ENCODE measurements around the gene SLC9A5.

SLC9A5 gene

DNA sequence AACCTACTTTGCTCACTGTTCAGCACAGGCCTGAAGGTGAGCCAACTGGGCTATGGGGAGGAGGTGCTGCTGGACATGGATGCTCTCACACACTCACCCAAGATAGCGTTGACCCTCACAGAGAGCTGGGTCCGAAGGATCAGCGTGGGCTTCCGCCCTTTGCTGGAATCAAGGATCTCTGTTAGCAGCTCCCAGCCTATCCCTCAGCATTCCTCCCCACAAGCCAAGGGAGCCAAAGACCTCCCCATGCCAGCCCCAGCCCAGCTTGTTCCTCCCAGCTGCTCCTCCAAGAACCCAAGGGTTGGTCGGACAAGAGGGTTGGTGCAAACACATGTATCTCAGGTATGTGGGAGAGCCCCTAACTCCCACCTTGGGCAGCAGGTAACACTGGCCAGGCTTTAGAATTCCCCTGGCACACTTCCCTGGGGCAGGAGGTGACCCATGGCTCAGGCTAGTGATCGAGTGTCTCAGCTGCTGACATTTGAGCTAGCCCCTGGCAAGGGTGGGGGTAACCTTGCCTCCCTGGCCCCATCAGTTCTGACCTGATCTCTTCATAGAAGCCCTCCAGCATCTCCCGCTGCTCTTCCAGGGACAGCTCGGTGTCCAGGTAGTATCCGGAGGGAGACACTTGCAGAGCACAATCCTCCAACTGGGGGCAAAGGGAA, 9.8 kb upstream of the SLC9A5 start:
- DNase-seq (ENCODE audit: low spot score) = no peak

DNA sequence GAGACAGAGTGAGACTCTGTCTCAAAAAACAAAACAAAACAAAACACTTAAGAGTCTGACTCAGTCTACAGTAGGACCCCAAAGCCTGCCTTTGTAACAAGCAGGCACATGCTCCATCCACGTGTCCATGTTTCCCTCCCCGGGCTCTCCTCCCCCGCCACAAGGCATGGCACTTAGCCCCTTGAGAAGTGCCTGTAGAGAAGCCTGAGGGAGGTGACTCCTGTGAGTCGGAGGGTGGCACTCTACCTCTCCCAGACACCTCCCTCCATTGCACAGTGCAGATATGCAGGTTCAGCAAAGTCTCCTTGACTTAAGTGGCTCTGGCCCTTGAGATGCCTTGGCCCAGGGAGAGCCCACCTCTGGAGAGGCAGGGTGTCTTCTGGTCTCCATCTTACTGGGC, 8.3 kb upstream of the SLC9A5 start:
- no peak for DNase-seq (ENCODE audit: low spot score)

DNA sequence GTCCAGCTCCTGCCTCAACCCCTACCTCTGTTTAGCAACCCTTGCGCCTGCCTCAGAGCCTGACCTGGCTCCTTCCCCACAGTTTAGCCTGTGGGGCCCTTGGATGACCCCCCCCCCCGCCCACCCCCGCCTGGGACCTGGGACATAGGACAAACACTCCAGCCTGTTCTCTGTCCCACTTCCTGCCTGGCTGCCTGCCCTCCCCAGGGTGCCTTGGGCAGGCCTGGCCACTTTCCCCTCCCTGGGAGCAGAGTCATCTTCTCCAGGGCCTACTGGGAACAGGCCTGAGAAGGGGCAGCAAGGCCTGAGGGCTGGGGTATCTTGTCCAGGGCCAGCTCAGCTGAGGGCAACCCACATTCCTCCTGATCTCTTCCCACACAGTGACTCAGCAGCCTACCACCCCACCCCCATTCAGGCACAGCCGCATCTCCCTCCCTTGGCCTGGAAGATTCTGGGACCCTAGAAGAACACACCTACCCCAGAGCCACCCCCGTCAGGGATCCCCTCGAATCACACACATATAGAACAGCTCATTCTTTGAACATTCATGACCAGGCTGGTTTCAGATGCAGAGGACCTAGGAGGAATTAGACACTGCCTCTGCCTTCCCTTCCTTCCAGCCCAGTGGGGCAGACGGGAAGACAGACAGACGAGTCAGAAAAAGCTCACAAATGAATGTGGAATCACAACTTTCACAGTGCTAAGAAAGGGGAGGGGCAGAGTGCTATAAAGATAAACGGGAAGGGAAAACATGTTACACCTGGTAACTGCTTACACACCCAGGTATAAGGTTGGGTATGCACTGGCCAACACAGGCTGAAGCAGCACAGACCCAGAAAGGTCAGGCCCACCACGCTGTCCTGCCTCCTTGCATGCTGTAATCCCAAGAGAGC, 7.5 kb upstream of the SLC9A5 start:
- DNase-seq (ENCODE audit: low spot score) = no peak

DNA sequence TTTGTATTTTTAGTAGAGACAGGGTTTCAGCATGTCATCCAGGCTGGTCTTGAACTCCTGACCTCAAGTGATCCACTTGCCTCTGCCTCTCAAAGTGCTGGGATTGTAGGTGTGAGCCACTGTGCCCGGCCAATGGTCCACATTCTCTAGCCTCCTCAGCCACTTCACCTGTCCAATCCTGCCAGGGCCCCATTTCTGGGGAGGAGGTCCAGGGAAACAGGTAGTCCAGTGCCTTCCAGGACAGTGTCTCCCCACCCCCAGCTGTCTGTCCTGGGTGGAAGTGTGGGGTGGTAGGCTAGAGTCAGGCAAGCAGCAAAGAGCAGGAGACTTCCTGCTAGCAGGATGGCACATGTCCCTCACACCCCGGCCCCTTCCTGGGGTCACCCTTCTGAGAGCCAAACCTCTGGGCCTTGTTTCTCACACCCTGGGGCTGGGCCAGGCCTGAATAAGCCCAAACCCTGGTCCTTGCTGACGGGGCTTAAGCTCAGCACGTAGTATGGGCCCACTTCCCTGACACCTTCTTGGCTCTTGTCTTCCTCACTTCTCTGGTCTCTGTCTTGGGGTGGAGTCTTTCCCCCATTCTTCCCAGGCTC, 6.5 kb upstream of the SLC9A5 start:
- DNase-seq (ENCODE audit: low spot score) = no peak

DNA sequence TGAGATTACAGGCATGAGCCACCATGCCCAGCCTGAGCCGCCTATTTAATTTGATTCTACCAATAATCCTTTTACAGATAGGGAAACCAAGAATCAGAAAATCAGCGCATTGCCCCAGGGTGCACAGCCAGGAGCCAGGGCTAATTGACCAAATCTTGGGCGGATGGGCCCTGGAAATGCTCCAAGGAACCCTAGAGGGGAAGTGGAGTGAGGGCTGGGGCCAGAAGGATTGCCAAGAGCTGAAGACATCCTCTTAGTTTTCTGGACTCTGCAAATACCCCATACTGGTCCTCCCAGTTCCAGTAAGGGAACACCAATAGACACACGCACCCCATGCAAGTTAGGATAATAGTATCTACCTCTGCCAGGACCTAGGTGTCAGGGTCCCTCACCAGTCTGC, 5.3 kb upstream of the SLC9A5 start:
- DNase-seq (ENCODE audit: low spot score) = no peak

DNA sequence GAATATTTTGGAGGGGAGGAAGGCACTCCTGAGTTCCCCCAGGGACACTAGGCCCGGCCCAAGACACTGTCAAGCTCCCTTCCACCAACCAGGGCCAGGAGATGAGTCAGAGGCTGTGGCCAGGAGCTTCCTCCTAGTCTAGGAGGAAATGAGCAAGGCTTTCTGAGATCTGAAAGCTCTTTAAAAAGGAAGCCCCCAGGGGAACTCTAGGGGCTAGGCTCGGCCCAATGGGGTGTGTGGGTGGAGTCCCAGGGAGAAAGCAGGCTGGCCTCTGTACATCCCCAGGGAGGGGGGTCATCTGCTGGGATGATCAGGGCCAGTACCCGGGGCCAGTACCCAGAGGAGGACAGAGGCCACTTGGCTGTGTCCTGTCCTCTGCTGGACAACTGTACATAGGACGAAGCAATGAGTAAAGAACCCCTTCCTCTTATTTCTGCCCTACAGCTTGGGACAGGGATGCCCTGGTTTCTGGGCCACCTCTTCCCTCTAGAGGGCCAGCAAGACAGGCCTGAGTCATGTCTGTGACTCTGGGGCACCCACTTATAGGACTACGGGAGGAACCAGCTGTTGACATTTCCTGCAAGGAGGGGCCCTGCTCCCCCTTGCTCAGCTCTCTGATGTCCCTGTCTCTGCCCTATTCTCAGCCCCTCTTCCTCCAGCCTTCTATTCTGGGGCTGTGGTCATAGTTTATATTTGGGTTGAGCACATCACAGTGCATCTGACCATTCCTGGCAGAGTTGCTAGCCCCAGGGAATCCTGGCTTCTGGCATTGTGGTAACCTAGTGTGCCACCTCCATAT, 4.2 kb upstream of the SLC9A5 start:
- peak; percentile 68 for DNase-seq (ENCODE audit: low spot score)

DNA sequence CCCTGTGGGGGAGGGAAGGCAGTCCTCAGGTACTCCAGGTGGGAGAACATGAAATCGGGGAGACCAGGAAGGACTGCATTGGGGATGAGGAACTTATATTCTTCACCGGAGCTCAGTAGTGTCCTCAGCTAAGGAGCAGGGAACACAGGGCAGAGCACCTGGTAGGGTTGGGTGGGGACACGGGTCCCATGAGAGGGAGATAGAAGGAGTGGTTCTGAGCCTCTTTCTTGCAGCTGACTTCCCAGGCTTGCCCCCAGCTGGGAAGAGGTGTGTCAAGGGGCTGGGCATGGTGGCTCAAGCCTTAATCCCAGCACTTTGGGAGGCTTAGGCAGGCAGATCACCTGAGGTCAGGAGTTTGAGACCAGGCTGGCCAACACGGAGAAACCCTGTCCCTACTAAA, 3.6 kb upstream of the SLC9A5 start:
- no peak for DNase-seq (ENCODE audit: low spot score)

DNA sequence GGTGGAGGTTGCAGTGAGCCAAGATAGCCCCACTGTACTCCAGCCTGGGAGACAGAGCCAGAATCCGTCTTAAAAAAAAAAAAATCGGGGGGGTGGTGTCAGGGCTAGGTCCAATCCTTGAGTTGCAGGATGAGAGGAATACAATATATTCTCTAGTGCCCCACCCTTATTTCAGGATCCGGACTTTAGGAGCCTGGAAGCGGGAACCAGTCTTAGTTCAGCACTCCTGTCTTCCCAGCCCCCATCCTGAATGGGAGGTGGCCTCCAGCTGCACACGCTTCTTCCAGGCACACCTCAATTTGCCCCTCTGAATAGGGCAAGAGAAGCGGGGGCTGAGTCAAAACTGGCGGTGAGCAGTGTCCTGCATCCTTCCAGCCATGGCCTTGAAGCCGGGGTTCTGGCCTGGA, 3.1 kb upstream of the SLC9A5 start:
- no peak for DNase-seq (ENCODE audit: low spot score)

DNA sequence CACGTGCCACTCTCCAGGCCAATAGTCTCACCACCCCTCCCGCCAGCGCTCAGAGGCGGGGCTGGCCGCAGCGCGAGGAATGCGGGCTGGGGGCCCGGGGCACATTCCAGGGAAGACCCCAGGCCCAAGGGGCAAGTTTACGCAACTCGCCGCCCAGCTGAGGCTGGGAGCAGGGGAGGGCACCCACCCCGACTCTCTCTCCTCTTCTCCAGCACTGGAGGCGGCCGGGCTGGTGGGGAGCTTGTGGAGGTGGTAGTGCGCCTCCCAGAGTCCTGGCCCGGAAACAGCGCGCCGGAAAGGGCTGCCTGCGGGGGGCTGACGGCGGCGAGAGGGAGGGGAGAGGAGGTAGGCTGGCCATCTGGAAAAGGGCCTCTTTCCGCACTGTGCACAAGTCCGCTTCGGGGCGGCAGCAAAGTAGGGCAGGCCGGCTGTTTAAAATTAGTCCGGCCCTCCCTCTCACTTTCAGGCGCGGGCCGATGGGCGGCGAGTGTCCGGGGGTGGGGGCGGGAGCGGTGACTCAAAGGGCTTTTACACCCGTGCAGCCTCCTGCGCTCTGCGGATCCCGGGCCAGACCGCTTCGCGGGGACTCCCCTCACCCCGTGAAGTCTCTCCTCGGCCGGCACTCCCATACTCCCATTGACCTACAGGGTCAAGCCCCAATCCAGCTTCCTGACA, 2.6 kb upstream of the SLC9A5 start:
- DNase-seq (ENCODE audit: low spot score) = peak; percentile 66

DNA sequence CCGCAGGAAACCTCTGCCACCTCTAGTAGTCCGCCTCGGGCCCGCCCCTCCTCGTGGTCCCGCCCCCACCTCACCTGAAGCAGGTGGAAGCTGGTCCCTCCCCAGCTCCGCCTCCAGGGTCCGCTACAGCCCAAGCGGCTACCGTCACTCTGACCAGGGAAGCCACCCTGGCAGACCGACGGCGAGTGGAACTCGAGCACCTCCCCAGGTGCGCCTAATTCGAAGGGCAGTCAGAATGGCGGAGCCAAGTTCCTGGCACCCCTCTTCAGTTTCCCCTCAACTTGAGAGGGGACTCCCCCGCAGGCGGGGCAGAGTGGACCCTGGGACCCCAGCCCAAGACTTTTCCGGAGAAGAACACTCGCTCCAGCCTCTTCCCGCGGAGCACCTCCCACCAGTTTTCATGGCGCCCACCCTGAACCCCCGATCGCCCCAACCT, 2.0 kb upstream of the SLC9A5 start:
- no peak for DNase-seq (ENCODE audit: low spot score)

DNA sequence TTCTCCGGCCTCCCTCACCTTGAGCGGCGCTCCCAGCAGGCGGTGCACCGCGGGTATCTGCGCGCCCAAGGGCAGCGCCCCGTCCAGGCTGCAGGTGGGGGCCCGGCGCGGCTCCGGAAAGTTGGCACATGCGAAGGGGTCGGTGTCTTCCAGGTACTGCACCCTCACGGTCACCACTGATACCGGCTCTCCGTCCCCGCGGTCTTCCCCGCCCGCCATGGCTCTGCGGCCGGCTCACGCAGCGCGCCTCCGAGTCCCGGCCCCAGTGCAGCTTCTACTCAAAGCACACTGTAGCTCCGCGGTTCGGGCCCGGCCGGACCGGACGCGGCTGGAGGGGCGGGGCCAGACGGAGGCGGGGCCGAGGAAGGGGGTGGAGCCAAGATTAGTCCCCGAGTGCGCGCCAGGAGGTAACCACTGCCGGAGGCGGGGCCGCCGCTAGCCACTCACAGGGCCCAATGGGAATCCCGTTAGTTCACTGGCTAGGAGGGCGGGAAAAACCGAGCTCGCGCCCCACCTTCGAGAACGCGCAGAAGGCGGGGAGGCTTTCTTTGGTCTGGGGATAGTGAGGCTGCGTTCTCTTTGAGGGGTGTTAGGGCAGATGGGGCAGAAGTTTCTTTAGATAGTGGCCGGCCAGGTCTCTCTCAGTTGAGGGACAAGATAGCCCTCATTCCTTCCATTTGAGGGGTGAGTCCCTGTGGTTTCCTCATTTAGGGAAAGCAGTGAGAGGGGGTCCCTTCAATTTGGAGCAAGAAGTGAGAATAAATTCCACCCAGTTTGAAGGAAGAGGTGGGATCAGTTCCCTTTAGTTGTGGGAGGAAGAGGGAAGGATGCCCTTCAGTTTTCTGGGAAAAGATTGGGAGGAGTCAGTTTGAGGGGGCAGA, 1.3 kb upstream of the SLC9A5 start, which contains the start of gene FHOD1:
FHOD1 (minus strand) TSS at position 290 of the 881 bp plus-strand sequence; CDS start at position 219, 71 bp downstream.
- peak; percentile 96 for DNase-seq (ENCODE audit: low spot score)

DNA sequence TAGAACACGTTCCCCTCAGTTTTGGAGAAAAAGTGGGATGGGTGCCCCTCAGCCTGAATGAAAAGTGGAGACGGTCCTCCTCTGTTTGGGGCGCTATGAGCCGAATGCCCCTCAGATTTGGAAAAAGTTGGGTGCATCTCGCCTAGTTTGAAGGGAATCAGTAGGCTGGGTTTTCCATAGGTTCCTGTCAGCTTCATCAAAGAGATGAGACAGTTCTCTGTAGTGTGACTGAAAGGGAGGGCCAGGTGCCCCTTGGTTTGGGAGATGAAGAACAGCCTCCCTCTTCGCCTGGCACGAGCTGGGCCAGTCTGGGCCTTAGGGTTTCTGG, 742 bp upstream of the SLC9A5 start:
- DNase-seq (ENCODE audit: low spot score) = no peak

DNA sequence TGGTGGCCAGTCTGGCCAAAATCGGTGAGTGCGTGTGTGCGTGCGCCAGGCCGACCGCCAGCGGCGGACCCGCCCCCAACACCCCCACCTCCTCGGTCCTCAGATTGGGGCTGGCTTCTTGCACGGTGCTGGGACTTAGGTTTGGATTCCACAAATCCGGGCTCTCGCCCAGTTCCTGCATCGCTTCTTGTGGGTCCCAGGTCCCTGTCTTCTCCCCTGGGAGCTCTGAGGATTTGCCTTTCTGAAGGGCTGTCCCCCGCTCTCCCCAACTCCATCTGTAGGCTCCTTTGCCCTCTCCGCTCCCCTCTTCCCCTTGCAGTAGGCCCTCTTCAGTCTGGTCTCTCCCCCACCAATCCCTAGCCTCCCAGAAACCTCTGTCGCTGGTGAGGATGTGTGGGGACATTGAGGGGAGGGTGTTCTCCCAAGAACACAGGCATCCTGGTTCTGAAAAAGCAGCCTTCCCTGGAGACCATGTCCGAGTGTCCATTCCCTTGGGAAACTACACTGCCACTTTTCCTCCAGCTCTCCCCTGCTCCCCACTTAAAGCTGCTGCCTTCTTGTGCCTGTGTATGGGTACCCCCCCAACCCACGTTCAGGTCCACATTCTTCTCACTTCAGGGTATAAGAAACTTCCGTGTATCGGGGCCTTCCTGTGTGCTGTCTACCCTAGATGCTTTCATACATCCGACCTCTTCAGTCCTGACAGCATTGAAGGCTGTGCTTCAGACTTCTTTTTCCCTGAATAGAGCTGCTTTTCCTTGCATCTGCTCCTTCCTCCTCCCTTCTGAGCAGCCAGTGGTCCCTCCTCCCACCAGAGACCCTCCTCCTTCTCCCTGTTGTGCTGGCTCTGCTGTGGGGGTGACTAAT, 632 bp downstream of the SLC9A5 start:
- no peak for DNase-seq (ENCODE audit: low spot score)

DNA sequence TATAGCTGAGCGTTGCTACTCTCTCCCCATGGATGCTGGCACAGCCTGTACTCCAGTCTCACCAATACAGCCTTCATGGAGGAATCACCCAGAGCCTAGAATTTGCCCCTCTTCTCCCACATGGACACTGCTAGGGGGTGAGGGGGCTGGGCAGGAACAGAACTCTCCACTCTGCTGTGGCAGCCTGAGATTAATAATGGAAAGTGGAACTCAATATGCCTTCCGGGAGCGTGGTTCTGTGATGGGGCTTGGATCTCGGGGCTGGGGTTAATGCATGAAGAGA, 1.2 kb downstream of the SLC9A5 start:
- DNase-seq (ENCODE audit: low spot score) = no peak

DNA sequence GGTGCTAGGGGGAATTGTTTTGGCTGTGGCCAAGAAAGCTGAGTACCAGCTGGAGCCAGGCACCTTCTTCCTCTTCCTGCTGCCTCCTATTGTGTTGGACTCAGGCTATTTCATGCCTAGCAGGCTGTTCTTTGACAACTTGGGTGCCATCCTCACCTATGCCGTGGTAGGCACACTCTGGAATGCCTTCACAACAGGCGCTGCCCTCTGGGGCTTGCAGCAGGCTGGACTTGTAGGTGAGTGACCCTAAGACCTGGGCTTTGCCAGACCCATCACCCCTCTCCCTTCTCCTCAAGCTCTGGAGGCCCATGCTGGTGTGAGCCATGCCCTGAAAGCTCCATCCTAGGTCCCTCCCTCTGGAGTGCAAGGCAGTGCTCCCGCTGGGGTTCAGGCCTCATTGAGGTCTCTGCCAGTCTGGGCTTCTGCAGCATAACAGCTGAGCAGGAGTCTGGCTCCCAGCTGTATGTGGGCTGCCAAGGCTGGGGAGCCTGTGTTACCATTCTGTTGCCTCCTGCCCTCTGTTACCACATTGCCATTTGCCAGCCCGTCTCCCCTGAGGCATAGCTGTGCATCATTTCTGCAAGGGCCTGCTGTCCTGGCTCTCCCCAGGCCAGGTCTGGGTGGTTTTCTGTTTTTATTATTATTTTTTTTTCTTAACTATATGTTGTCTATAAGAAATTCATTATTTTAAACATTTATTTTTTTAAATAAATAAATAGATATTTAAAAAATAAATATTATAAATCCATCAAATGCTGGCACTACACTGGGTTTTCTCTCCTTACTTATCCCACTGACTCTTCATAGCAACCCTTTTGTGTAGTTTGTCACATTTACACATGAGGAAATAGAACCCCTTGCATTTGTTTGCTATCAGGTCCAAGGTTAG, 4.1 kb downstream of the SLC9A5 start:
- peak; percentile 79 for DNase-seq (ENCODE audit: low spot score)

DNA sequence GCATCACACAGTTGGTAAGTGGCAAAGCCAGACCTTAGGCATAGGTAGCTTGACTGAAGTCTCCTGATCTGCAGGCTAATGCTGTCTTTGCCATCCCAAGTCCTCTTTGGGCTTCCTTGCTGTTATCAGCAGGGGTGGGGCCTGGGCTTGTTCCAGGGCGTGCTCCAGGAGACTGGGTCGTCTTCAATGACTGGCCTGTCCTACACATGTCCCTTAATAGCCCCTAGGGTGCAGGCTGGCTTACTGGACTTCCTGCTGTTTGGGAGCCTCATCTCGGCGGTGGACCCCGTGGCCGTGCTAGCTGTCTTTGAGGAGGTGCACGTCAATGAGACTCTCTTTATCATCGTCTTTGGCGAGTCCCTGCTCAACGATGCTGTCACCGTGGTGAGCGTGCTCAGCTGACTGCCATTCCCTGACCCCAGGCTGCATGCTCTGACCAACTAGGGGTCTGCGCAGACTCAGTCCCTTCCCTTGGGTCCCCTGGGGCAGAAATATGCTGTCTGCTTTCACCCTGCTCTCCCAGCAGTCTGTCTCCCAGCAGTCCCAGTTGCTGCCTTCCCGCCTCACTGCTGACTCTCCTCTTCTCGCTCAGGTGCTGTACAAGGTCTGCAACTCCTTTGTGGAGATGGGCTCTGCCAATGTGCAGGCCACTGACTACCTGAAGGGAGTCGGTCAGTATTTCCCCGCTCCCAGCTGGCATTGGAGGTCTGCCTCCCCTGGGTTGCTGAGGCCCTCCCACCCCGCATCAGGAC, 6.2 kb downstream of the SLC9A5 start:
- DNase-seq (ENCODE audit: low spot score) = no peak

DNA sequence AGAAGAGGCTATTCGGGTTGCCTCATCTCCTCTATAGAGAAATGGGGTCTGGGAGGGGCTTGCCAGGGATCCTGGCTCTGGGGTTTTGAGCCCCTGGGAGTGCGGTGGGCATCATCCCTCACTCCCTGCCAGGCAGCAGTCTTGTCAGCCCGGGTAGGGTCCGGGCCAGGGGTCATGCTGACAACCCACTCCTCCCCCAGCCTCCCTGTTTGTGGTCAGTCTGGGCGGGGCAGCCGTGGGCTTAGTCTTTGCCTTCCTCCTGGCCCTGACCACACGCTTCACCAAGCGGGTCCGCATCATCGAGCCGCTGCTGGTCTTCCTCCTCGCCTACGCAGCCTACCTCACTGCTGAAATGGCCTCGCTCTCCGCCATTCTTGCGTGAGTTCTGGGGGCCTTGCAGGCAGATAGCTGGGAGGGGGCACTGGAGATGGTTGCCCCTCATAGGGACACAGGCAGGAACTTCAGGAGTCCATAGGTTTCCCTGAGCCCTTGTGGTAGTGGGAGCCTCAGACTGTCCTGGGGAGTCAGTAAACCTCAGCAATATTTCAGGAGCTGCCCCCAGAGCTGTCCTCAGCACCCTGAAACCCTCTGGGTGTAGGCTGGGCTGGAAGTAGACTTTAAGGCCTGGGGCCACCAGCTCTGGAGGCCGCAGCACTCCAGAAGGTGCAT, 6.9 kb downstream of the SLC9A5 start:
- no peak for DNase-seq (ENCODE audit: low spot score)
